Embryonic facial prominence (tissue), 1 donor: ENCODE results near the gene MYH9.
"Not testable (repeated sequence)": the region's sequence is repeated elsewhere in the genome, so short reads cannot be mapped to it uniquely, and the experiment has no call there.

Source experiments
- DNase-seq: peaks from one replicate; pipeline ENCODE4 v3.0.0-alpha.2; 2016; ENCODE audit errors: extremely low spot score

The MYH9 gene

DNA sequence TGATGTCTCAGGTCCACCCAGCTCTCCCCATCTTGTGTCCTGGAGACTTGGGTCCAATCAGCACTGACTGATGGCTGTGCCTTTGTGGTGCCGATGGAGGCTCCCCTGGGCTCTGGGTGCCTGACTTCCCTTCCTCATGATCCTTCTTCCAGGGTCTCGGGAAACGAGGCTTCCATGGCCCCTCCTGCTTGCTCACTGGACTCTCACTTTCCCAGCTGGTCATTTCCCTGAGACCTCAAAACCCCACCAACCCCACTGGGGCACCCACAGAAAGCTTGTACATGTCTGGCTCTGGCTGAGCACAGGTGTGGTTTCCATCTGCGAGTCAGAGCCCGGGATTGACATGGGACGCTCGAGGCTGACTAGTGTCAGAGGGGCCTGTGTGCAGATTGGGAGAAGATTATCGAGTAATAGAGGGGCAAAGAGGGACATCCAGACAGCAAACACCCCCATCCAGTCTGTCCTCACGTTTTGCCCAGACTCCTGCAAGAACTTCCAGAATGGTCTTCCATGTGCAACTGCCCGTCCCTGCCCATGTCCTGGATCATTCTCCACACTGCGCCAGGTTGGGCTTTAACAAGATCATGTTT is 119.8 kb downstream of the MYH9 start:
- DNase-seq: no peak

DNA sequence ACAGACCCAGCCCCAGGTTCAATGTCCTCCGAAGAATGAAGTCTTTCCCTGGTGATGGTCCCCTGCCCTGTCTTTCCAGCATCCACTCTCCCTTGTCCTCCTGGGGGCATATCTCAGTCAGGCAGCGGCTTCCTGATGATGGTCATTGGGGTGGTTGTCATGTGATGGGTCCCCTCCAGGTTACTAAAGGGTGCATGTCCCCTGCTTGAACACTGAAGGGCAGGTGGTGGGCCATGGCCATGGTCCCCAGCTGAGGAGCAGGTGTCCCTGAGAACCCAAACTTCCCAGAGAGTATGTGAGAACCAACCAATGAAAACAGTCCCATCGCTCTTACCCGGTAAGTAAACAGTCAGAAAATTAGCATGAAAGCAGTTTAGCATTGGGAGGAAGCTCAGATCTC is 120.7 kb downstream of the MYH9 start:
- DNase-seq: no peak

- not testable (repeated sequence) for DNase-seq
Measured at GRCh38 chr22:36263886-36264664, 123.7 kb downstream of the MYH9 start.

DNA sequence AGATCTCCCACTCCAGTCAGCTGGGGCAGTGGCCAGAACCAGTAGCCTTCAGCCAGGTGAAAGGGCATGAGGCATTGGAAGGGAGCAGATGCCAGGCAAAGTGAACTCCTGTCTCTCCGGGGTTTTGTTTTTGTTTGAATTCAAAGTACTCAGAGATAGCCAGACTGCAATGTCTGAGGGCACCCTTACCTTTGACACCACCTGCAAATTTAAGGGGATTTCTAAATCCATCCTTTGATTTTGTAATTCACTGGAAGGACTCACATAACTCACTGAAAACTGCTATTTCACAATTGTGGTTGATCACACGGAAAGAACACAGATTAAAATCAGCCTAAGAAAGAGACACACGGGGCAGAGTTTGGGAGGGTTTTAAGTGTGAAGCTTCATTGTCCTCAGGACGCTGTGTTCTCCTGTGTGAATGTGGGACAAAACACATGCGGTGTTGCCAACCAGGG is 124.5 kb downstream of the MYH9 start:
- not testable (repeated sequence) for DNase-seq

GRCh38 chr22:36262307-36262706 is 125.5 kb downstream of the MYH9 start:
- DNase-seq: not testable (repeated sequence)

DNA sequence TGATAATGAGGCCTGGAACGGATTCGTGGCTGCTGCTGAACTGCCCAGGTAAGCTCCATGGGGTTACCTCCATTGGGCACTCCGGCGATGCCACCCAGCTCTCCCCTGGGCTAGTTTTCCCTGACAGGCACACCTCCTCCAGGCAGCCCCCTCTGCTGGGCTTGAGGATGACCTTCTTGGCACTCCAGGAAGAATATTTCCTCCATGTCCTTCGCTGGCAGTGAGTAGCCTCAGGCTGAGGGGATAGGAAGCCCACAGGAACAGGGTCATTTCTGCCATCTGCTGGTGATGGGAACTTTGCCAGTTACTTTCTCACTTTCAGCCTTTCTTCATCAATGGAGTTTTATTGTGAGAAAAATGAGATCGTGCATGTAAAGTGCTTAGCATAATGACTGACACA is 126.1 kb downstream of the MYH9 start:
- DNase-seq: not testable (repeated sequence)

- DNase-seq: no peak
Measured at GRCh38 chr22:36259615-36260300, 128.0 kb downstream of the MYH9 start.

DNA sequence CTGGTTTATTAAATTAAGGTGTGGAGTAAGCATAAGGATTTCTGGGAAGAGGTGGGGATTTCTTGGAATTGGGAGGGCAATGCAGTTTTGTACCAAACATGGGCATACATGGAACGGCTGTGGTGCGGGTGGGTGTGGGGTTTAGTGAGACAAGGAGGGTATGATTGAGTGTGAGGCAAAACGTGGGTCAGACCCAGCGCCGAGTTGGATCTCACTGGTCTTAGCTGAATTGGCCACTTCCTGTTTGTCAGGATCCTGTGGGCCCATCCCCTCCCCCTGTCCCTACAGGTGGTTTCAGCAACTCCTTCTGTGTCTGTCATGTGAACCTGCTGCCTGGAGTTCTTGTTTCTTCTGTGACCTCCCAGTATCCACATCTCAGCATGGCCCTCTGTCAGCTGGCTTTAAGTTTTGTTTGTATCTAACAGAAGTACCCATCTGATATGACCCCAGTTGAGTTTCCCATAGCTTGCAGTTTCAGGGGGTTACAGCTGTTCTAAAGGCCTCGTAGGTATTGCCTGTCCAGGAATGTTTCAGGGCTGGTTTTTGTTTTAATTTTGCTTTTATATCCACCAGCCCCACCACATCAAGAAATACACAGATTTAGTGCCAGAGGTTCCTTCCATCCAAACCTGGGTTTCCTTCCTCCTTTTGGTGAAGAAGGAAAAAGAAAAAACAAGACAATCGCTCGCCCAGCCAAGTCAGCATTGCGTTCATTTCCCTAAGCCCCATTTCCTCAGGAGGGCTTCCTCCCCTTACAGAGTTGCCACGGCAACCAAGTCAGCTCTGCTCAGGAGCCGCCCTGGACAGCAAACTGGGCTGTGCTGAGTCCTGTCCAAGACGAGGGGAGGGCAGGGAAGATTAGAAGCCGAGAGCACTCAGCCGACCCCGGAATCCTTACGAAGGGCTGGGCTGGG is 128.8 kb downstream of the MYH9 start:
- no peak for DNase-seq

DNA sequence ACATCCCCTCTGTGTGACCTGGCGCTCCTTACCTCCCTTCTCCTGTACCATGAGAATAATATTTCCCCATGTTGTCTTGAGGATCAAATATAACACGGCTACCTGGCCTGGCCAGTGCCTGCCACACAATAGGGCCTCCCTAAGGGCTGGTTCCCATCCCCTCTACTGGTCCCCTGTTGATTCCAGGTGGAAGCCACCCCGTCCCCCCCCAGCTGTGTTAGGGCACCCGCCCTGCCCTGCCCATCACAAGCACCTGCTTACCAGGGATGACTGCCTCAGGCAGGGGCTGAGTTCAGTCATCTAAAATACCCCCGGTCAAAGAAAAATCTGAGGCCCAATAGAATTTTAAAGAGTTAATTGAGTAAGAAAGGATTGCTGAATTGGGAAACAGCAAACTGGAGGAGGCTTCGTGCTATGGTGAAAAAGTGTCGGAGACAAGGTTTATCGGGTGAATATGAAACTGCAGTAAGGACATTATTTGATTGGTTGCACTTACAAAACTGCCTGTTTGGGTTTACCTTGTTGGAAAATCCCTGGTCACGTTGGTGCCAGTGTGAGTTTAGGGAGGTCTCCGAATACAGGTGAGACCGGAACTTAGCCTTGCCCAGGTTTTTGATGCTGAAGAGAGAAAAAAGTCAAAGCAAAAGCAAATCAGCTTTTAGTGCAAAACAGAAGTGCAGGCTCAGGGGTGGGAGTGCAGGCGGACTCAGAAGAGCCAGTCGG is 129.7 kb downstream of the MYH9 start:
- DNase-seq: no peak

- no peak for DNase-seq
Measured at GRCh38 chr22:36257308-36257707, 130.5 kb downstream of the MYH9 start.

GRCh38 chr22:36256478-36256877 is 131.3 kb downstream of the MYH9 start:
- no peak for DNase-seq

GRCh38 chr22:36255572-36255971 is 132.2 kb downstream of the MYH9 start:
- DNase-seq: not testable (repeated sequence)

GRCh38 chr22:36253523-36254490 is 134.0 kb downstream of the MYH9 start:
- DNase-seq: no peak

- DNase-seq: no peak
Measured at GRCh38 chr22:36252754-36253522, 134.8 kb downstream of the MYH9 start, which contains the start of gene APOL1. Gene APOL1 (plus strand): TSS chr22:36253133. CDS start chr22:36254956, 1,823 bp downstream.

- not testable (repeated sequence) for DNase-seq
Measured at GRCh38 chr22:36251979-36252608, 135.7 kb downstream of the MYH9 start.

DNA sequence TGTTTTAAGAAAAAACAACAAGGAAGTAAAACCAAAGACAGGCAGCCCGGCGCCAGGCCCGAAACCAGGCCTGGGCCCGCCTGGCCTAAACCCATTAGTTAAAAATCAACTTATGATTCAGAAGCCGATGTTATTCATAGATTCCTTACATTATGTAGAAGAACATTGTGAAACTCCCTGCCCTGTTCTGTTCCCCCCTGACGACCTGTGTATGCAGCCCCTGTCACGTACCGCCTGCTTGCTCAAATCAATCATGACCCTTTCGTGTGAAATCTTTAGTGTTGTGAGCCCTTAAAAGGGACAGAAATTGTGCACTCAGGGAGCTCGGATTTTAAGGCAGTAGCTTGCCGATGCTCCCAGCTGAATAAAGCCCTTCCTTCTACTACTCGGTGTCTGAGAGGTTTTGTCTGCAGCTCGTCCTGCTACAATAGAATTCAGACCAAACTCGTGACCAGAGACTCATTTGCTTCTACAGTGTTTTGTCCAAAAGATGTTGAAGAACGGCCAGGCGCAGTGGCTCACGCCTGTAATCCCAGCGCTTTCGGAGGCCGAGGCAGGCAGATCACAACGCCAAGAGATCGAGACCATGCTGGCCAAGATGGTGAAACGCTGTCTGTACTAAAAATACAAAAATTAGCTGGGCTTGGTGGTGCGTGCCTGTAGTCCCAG is 137.3 kb downstream of the MYH9 start:
- not testable (repeated sequence) for DNase-seq

DNA sequence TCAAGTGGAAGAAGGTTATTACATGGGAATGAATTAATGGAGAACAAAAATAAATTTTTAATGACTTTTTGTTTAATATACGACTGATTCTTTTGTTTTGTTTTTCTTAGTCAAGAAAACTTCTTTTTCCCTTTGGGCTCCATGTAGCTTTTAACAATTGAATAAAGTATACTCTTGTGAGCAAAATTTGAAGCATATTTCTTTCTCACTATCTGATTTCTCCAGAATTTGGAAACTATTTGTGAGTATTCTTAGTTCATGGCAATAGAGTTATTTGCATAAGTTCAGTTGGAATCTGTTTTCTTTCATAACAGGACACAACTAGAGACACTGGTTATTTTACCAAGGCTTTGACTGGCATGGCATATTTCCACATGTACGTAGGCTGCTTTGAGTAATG is 138.6 kb downstream of the MYH9 start:
- no peak for DNase-seq

DNA sequence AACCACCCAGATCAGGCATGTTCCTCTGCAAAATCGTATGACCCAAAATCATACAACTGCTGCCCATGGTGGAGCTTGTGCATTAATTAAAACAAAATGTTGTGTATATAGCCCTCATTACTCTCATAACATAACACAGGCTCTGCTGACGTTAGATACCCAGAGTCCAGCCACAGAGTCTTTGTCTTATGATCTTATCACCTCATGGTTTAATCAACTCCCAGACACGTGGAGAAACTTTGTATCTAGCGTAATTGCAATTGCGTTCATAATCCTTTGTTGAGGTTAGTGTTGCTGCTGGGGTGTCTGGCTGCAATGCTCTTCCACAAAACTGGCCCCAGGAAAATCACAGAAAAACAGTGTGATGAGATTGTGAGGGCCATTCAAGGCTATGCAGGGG is 139.8 kb downstream of the MYH9 start:
- no peak for DNase-seq
